ENCODE data around the gene BDKRB1. TPM values are rescaled to one million over a fixed set of nuclear protein-coding genes. Genes with fewer than 3 reads are reported as not detected.
A peak's percentile ranks its signal among the peaks of the same experiment; 100 is the strongest.

Gene BDKRB1
- total RNA-seq, 3 donors from 2014 or later (not counting 1 experiment from before 2014, with no cell fraction given) = not detected

DNA sequence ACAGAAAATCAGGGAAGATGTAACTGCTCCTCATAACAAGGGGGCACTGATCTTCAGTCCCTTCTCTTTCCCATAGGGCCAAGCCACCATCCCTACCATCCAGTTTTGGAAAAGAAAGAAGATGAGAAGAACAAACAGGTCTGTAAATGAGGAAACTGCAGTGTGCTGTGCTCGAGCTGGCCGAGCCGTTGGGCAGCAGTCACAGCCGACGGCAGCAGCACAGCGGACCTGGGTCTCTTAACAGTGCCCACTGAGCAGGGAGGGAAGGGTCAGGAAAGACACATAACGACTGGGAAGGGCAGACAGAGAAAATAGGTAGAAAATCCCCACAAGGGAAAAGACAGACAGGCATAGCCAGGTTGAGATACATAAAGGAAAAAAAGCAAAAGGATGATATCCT, 38.2 kb downstream of the BDKRB1 start:
- no peak for ATAC-seq
- Histone ChIP-seq H3K27ac (ENCODE audit: low read length) (no peak overlapping the region), H3K27me3 (ENCODE audit: control insufficient read depth, insufficient read depth, low read length) (no peaks in the 10 kb centered on the region), H3K4me1 (ENCODE audit: control insufficient read depth, insufficient read depth, low read length) (no peaks in the 10 kb centered on the region), H3K9me3 (ENCODE audit: control insufficient read depth, insufficient read depth, low read length) (no peaks in the 10 kb centered on the region), H3K36me3 (ENCODE audit: control insufficient read depth, insufficient read depth, low read length) (peaks cover 34% of the 10 kb centered on the region), H3K4me3 (ENCODE audit: low read length) (no peak overlapping the region)
- Mint-ChIP-seq H3K4me3 (no peak overlapping the region), H3K27me3 (ENCODE audit: low read depth in 2 of 2) (no peaks in the 10 kb centered on the region), H3K4me1 (no peaks in the 10 kb centered on the region), H3K9me3 (no peaks in the 10 kb centered on the region), H3K36me3 (peaks cover 23% of the 10 kb centered on the region), H3K27ac (no peak overlapping the region)
- TF ChIP-seq, protein P1, sequence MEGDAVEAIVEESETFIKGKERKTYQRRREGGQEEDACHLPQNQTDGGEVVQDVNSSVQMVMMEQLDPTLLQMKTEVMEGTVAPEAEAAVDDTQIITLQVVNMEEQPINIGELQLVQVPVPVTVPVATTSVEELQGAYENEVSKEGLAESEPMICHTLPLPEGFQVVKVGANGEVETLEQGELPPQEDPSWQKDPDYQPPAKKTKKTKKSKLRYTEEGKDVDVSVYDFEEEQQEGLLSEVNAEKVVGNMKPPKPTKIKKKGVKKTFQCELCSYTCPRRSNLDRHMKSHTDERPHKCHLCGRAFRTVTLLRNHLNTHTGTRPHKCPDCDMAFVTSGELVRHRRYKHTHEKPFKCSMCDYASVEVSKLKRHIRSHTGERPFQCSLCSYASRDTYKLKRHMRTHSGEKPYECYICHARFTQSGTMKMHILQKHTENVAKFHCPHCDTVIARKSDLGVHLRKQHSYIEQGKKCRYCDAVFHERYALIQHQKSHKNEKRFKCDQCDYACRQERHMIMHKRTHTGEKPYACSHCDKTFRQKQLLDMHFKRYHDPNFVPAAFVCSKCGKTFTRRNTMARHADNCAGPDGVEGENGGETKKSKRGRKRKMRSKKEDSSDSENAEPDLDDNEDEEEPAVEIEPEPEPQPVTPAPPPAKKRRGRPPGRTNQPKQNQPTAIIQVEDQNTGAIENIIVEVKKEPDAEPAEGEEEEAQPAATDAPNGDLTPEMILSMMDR (IDR thresholded peaks at IDR 0.05) = no peak
- no peak for DNase-seq
- intact Hi-C loops (cut with micrococcal nuclease) = no loop called here
- WGBS (ENCODE audit: insufficient coverage) = 94% methylated on average over 7 of the region's 7 CpGs

GRCh38 chr14:96297000-96297399, 41.0 kb downstream of the BDKRB1 start:
- Mint-ChIP-seq H3K9me3 (no peaks in the 10 kb centered on the region), H3K27ac (no peak overlapping the region), H3K27me3 (ENCODE audit: low read depth in 2 of 2) (no peaks in the 10 kb centered on the region), H3K4me3 (no peak overlapping the region), H3K36me3 (peaks cover 12% of the 10 kb centered on the region), H3K4me1 (no peaks in the 10 kb centered on the region)
- Histone ChIP-seq H3K27ac (ENCODE audit: low read length) (no peak overlapping the region), H3K36me3 (ENCODE audit: control insufficient read depth, insufficient read depth, low read length) (peaks cover 21% of the 10 kb centered on the region), H3K4me3 (ENCODE audit: low read length) (no peak overlapping the region), H3K9me3 (ENCODE audit: control insufficient read depth, insufficient read depth, low read length) (no peaks in the 10 kb centered on the region), H3K27me3 (ENCODE audit: control insufficient read depth, insufficient read depth, low read length) (no peaks in the 10 kb centered on the region), H3K4me1 (ENCODE audit: control insufficient read depth, insufficient read depth, low read length) (no peaks in the 10 kb centered on the region)
- ATAC-seq = peak in 1 of 3 donors; percentile 45
- peak in 1 of 2 donors; percentile 46 for DNase-seq
- intact Hi-C loops (cut with micrococcal nuclease) = loop anchor here (1.0 kb wide), 1 partner anchor 127 kb away; no protein-coding TSS in a partner anchor
- TF ChIP-seq, protein P1 (IDR thresholded peaks at IDR 0.05) = peak; percentile 57
- WGBS (ENCODE audit: insufficient coverage) = 100% methylated on average over 1 of the region's 2 CpGs

GRCh38 chr14:96297997-96298515, 42.0 kb downstream of the BDKRB1 start:
- H3K27ac Mint-ChIP-seq = no peak overlapping the region
- peaks cover 12% of the 10 kb centered on the region for H3K36me3 Mint-ChIP-seq
- Histone ChIP-seq H3K4me3 (ENCODE audit: low read length) (no peak overlapping the region), H3K36me3 (ENCODE audit: control insufficient read depth, insufficient read depth, low read length) (peaks cover 29% of the 10 kb centered on the region), H3K27ac (ENCODE audit: low read length) (no peak overlapping the region), H3K27me3 (ENCODE audit: control insufficient read depth, insufficient read depth, low read length) (no peaks in the 10 kb centered on the region), H3K9me3 (ENCODE audit: control insufficient read depth, insufficient read depth, low read length) (no peaks in the 10 kb centered on the region), H3K4me1 (ENCODE audit: control insufficient read depth, insufficient read depth, low read length) (no peaks in the 10 kb centered on the region)
- DNase-seq (no peak), ATAC-seq (no peak)
- no peaks in the 10 kb centered on the region for H3K9me3 Mint-ChIP-seq
- WGBS (ENCODE audit: insufficient coverage) = 100% methylated on average over 4 of the region's 4 CpGs
- no peaks in the 10 kb centered on the region for H3K4me1 Mint-ChIP-seq
- H3K4me3 Mint-ChIP-seq = no peak overlapping the region
- TF ChIP-seq, protein P1 (IDR thresholded peaks at IDR 0.05) = no peak
- intact Hi-C loops (cut with micrococcal nuclease) = loop anchor here (1.0 kb wide), 1 partner anchor 126 kb away; no protein-coding TSS in a partner anchor
- no peaks in the 10 kb centered on the region for H3K27me3 Mint-ChIP-seq (ENCODE audit: low read depth in 2 of 2)

- DNase-seq (no peak), ATAC-seq (no peak)
- intact Hi-C loops (cut with micrococcal nuclease) = no loop called here
- no peak overlapping the region for H3K27ac Mint-ChIP-seq
- peaks cover 41% of the 10 kb centered on the region for H3K36me3 ChIP-seq (ENCODE audit: control insufficient read depth, insufficient read depth, low read length)
- TF ChIP-seq, protein P1 (IDR thresholded peaks at IDR 0.05) = no peak
- no peaks in the 10 kb centered on the region for H3K4me1 Mint-ChIP-seq
- no peaks in the 10 kb centered on the region for H3K9me3 ChIP-seq (ENCODE audit: control insufficient read depth, insufficient read depth, low read length)
- H3K27ac ChIP-seq (ENCODE audit: low read length) = no peak overlapping the region
- no peaks in the 10 kb centered on the region for H3K27me3 Mint-ChIP-seq (ENCODE audit: low read depth in 2 of 2)
- no peak overlapping the region for H3K4me3 Mint-ChIP-seq
- no peak overlapping the region for H3K4me3 ChIP-seq (ENCODE audit: low read length)
- 77% methylated on average over 3 of the region's 3 CpGs for WGBS (ENCODE audit: insufficient coverage)
- no peaks in the 10 kb centered on the region for H3K4me1 ChIP-seq (ENCODE audit: control insufficient read depth, insufficient read depth, low read length)
- no peaks in the 10 kb centered on the region for H3K27me3 ChIP-seq (ENCODE audit: control insufficient read depth, insufficient read depth, low read length)
- peaks cover 4% of the 10 kb centered on the region for H3K36me3 Mint-ChIP-seq
- no peaks in the 10 kb centered on the region for H3K9me3 Mint-ChIP-seq
Measured at GRCh38 chr14:96299441-96299840, 43.4 kb downstream of the BDKRB1 start.

All from natural killer cell (primary cell).